ENCODE measurements around the gene TNFRSF11A. TPM values are rescaled to one million over a fixed set of nuclear protein-coding genes. Genes with fewer than 3 reads are reported as not detected.

Gene TNFRSF11A
- polyA plus RNA-seq, 1 donor from 2014 or later, result not detected

DNA sequence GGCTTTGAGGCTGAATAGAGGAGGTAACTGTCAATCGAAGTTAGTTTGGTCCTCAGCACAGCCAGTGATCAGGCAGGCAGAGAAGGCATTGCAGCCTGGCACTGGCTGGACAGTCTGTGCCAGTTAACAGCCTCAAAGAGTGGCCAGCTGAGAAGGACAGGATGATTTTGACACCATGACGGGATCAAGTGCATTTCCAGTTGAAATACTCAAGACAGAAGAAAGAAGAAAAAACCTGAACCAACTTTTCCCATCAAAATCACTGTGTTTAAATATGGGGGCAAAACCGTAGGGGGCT lies 101.0 kb downstream of the TNFRSF11A start:
- no peaks in the 10 kb centered on the region for H3F3A ChIP-seq (ENCODE audit: insufficient read depth, low read length, poor library complexity, severe bottlenecking)
- H3K4me2 ChIP-seq (ENCODE audit: low read length), result no peak overlapping the region
- no peak overlapping the region for H3K9ac ChIP-seq (ENCODE audit: low read length)
- no peak for TF ChIP-seq EZH2 (IDR thresholded peaks at IDR 0.05; ENCODE audit: borderline replicate concordance, insufficient read depth, low read length, poor library complexity, severe bottlenecking)
- TF ChIP-seq RAD21 (conservative IDR thresholded peaks at IDR 0.05), result no peak
- TF ChIP-seq SMC3 (conservative IDR thresholded peaks at IDR 0.05; ENCODE audit: poor library complexity), result no peak
- H3K9me3 ChIP-seq (ENCODE audit: low read length), result no peaks in the 10 kb centered on the region
- H3K27me3 ChIP-seq (ENCODE audit: insufficient read depth, low read depth, low read length), result peaks cover 2% of the 10 kb centered on the region
- no peaks in the 10 kb centered on the region for H3K36me3 ChIP-seq (ENCODE audit: insufficient read depth, low read length)
- no peaks in the 10 kb centered on the region for H4K20me1 ChIP-seq (ENCODE audit: insufficient read depth)
- H3K79me2 ChIP-seq (replicated peaks; ENCODE audit: insufficient read depth, low read length), result no peaks in the 10 kb centered on the region
- H3K4me3 ChIP-seq (ENCODE audit: low read length), result no peak overlapping the region
- no peak overlapping the region for H3K27ac ChIP-seq (ENCODE audit: low read length)
- no peaks in the 10 kb centered on the region for H3K9me2 ChIP-seq (ENCODE audit: insufficient read depth, low read length)
- H2AFZ ChIP-seq (ENCODE audit: low read depth, low read length), result no peak overlapping the region

DNA sequence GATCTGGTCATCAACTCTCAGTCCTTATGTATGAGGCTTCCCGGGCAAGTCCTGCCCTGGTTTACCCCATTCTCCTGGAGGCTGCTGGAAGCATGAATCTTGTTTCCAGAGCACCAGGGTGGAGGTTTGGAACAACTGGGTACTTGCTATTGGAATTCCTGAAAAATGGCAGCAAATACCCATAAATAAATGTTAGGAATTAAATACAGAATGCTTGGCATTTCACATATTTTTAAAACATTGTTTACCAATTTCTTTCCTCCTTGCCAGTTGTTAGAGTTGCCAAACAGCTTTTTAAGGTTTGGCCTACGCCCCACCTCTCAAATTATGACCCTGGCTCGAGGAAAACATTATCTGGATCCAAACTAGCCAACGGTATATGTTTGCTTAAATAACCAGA lies 107.1 kb downstream of the TNFRSF11A start:
- Histone ChIP-seq H3K9me3 (ENCODE audit: low read length) (no peaks in the 10 kb centered on the region), H3K27ac (ENCODE audit: low read length) (no peak overlapping the region), H2AFZ (ENCODE audit: low read depth, low read length) (no peak overlapping the region), H3K4me3 (ENCODE audit: low read length) (no peak overlapping the region), H3K27me3 (ENCODE audit: insufficient read depth, low read depth, low read length) (no peaks in the 10 kb centered on the region), H3K79me2 (replicated peaks; ENCODE audit: insufficient read depth, low read length) (no peaks in the 10 kb centered on the region), H3K4me2 (ENCODE audit: low read length) (no peak overlapping the region), H3K36me3 (ENCODE audit: insufficient read depth, low read length) (no peaks in the 10 kb centered on the region), H3F3A (ENCODE audit: insufficient read depth, low read length, poor library complexity, severe bottlenecking) (no peaks in the 10 kb centered on the region), H4K20me1 (ENCODE audit: insufficient read depth) (no peaks in the 10 kb centered on the region), H3K9ac (ENCODE audit: low read length) (no peak overlapping the region), H3K9me2 (ENCODE audit: insufficient read depth, low read length) (no peaks in the 10 kb centered on the region)
- TF ChIP-seq RAD21 (conservative IDR thresholded peaks at IDR 0.05) (no peak), MXI1 (conservative IDR thresholded peaks at IDR 0.05; ENCODE audit: poor library complexity, severe bottlenecking) (no peak), REST (IDR thresholded peaks at IDR 0.05; ENCODE audit: borderline replicate concordance) (no peak), POLR2AphosphoS5 (IDR thresholded peaks at IDR 0.05) (no peak), SMC3 (conservative IDR thresholded peaks at IDR 0.05; ENCODE audit: poor library complexity) (no peak), CTCF (IDR thresholded peaks at IDR 0.05; ENCODE audit: poor library complexity, severe bottlenecking) (no peak), EP300 (conservative IDR thresholded peaks at IDR 0.05; ENCODE audit: poor library complexity, severe bottlenecking) (no peak)

GRCh38 chr18:62434798-62435197 lies 109.7 kb downstream of the TNFRSF11A start:
- Histone ChIP-seq H3K27ac (ENCODE audit: low read length) (no peak overlapping the region), H2AFZ (ENCODE audit: low read depth, low read length) (no peak overlapping the region), H3K36me3 (ENCODE audit: insufficient read depth, low read length) (no peaks in the 10 kb centered on the region), H3K79me2 (replicated peaks; ENCODE audit: insufficient read depth, low read length) (no peaks in the 10 kb centered on the region), H3K4me3 (ENCODE audit: low read length) (no peak overlapping the region), H4K20me1 (ENCODE audit: insufficient read depth) (no peaks in the 10 kb centered on the region), H3K4me2 (ENCODE audit: low read length) (no peak overlapping the region), H3K27me3 (ENCODE audit: insufficient read depth, low read depth, low read length) (no peaks in the 10 kb centered on the region), H3K9ac (ENCODE audit: low read length) (no peak overlapping the region), H3K9me2 (ENCODE audit: insufficient read depth, low read length) (no peaks in the 10 kb centered on the region), H3F3A (ENCODE audit: insufficient read depth, low read length, poor library complexity, severe bottlenecking) (no peaks in the 10 kb centered on the region), H3K9me3 (ENCODE audit: low read length) (no peaks in the 10 kb centered on the region)
- no peak for TF ChIP-seq SMC3 (conservative IDR thresholded peaks at IDR 0.05; ENCODE audit: poor library complexity)
- TF ChIP-seq REST (IDR thresholded peaks at IDR 0.05; ENCODE audit: borderline replicate concordance), result no peak
- TF ChIP-seq RAD21 (conservative IDR thresholded peaks at IDR 0.05), result no peak
- TF ChIP-seq MXI1 (conservative IDR thresholded peaks at IDR 0.05; ENCODE audit: poor library complexity, severe bottlenecking), result no peak
- TF ChIP-seq CTCF (IDR thresholded peaks at IDR 0.05; ENCODE audit: poor library complexity, severe bottlenecking), result no peak
- no peak for TF ChIP-seq EZH2 (IDR thresholded peaks at IDR 0.05; ENCODE audit: borderline replicate concordance, insufficient read depth, low read length, poor library complexity, severe bottlenecking)
- TF ChIP-seq TAF1 (IDR thresholded peaks at IDR 0.05; ENCODE audit: low read depth), result no peak
- TF ChIP-seq EP300 (conservative IDR thresholded peaks at IDR 0.05; ENCODE audit: poor library complexity, severe bottlenecking), result no peak

All from neural cell (in vitro differentiated cells).